ENCODE data around the gene CCL8.

The CCL8 gene

GRCh38 chr17:34341916-34342315 lies 22.7 kb downstream of the CCL8 start:
- no peak for DNase-seq (ENCODE audit: extremely low spot score)
- ChIA-PET CTCF (no interaction called here), POLR2A (no interaction called here)
- TF ChIP-seq FOXK2 (IDR thresholded peaks at IDR 0.05) (no peak), ZNF384 (IDR thresholded peaks at IDR 0.05) (no peak), LEF1 (IDR thresholded peaks at IDR 0.05; ENCODE audit: borderline replicate concordance) (no peak), CTBP1 (IDR thresholded peaks at IDR 0.05; ENCODE audit: borderline replicate concordance) (no peak), FOXA1 (IDR thresholded peaks at IDR 0.05) (no peak), L3MBTL2 (conservative IDR thresholded peaks at IDR 0.05) (no peak), ARNT (IDR thresholded peaks at IDR 0.05) (no peak), ELF4 (IDR thresholded peaks at IDR 0.05) (no peak), BHLHE40 (IDR thresholded peaks at IDR 0.05; ENCODE audit: borderline replicate concordance) (no peak), PKNOX1 (IDR thresholded peaks at IDR 0.05) (no peak), NFRKB (IDR thresholded peaks at IDR 0.05) (no peak), SP1 (IDR thresholded peaks at IDR 0.05) (no peak), HDGF (IDR thresholded peaks at IDR 0.05; ENCODE audit: borderline replicate concordance) (no peak), SUZ12 (IDR thresholded peaks at IDR 0.05) (no peak), TARDBP (IDR thresholded peaks at IDR 0.05) (no peak), FOXM1 (IDR thresholded peaks at IDR 0.05; ENCODE audit: borderline replicate concordance) (no peak)

GRCh38 chr17:34347063-34347462 lies 27.8 kb downstream of the CCL8 start:
- CTCF ChIA-PET = no interaction called here
- TF ChIP-seq TARDBP (IDR thresholded peaks at IDR 0.05) = no peak
- TF ChIP-seq FOXM1 (IDR thresholded peaks at IDR 0.05; ENCODE audit: borderline replicate concordance) = no peak
- no peak for TF ChIP-seq PKNOX1 (IDR thresholded peaks at IDR 0.05)
- TF ChIP-seq CTBP1 (IDR thresholded peaks at IDR 0.05; ENCODE audit: borderline replicate concordance) = no peak
- no peak for TF ChIP-seq FOXK2 (IDR thresholded peaks at IDR 0.05)
- no peak for TF ChIP-seq HDGF (IDR thresholded peaks at IDR 0.05; ENCODE audit: borderline replicate concordance)
- no peak for TF ChIP-seq SUZ12 (IDR thresholded peaks at IDR 0.05)
- TF ChIP-seq LEF1 (IDR thresholded peaks at IDR 0.05; ENCODE audit: borderline replicate concordance) = no peak
- TF ChIP-seq ELF4 (IDR thresholded peaks at IDR 0.05) = no peak
- no peak for TF ChIP-seq NFRKB (IDR thresholded peaks at IDR 0.05)
- TF ChIP-seq ZNF384 (IDR thresholded peaks at IDR 0.05) = no peak
- TF ChIP-seq L3MBTL2 (conservative IDR thresholded peaks at IDR 0.05) = no peak
- no peak for TF ChIP-seq ARNT (IDR thresholded peaks at IDR 0.05)
- no peak for TF ChIP-seq BHLHE40 (IDR thresholded peaks at IDR 0.05; ENCODE audit: borderline replicate concordance)
- TF ChIP-seq FOXA1 (IDR thresholded peaks at IDR 0.05) = no peak
- TF ChIP-seq SP1 (IDR thresholded peaks at IDR 0.05) = no peak
- POLR2A ChIA-PET = no interaction called here
- DNase-seq (ENCODE audit: extremely low spot score) = no peak

GRCh38 chr17:34349751-34350150 lies 30.5 kb downstream of the CCL8 start:
- CTCF ChIA-PET = interaction anchor here (1.8 kb wide), 1 partner anchor 12 kb away, joined by 4 read pairs; no protein-coding TSS in a partner anchor
- POLR2A ChIA-PET = no interaction called here
- TF ChIP-seq NFRKB (IDR thresholded peaks at IDR 0.05) (no peak), LEF1 (IDR thresholded peaks at IDR 0.05; ENCODE audit: borderline replicate concordance) (no peak), PKNOX1 (IDR thresholded peaks at IDR 0.05) (no peak), BHLHE40 (IDR thresholded peaks at IDR 0.05; ENCODE audit: borderline replicate concordance) (no peak), ZNF384 (IDR thresholded peaks at IDR 0.05) (no peak), SUZ12 (IDR thresholded peaks at IDR 0.05) (no peak), FOXK2 (IDR thresholded peaks at IDR 0.05) (no peak), TARDBP (IDR thresholded peaks at IDR 0.05) (no peak), L3MBTL2 (conservative IDR thresholded peaks at IDR 0.05) (no peak), HDGF (IDR thresholded peaks at IDR 0.05; ENCODE audit: borderline replicate concordance) (no peak), ARNT (IDR thresholded peaks at IDR 0.05) (no peak)
- no peak for DNase-seq (ENCODE audit: extremely low spot score)

- TF ChIP-seq FOXM1 (IDR thresholded peaks at IDR 0.05; ENCODE audit: borderline replicate concordance) = no peak
- no peak for TF ChIP-seq NFRKB (IDR thresholded peaks at IDR 0.05)
- TF ChIP-seq CTBP1 (IDR thresholded peaks at IDR 0.05; ENCODE audit: borderline replicate concordance) = no peak
- no peak for TF ChIP-seq TARDBP (IDR thresholded peaks at IDR 0.05)
- TF ChIP-seq FOXA1 (IDR thresholded peaks at IDR 0.05) = no peak
- TF ChIP-seq ZNF384 (IDR thresholded peaks at IDR 0.05) = no peak
- TF ChIP-seq ELF4 (IDR thresholded peaks at IDR 0.05) = no peak
- no peak for TF ChIP-seq BHLHE40 (IDR thresholded peaks at IDR 0.05; ENCODE audit: borderline replicate concordance)
- TF ChIP-seq FOXK2 (IDR thresholded peaks at IDR 0.05) = no peak
- no peak for TF ChIP-seq SUZ12 (IDR thresholded peaks at IDR 0.05)
- no peak for TF ChIP-seq L3MBTL2 (conservative IDR thresholded peaks at IDR 0.05)
- TF ChIP-seq PKNOX1 (IDR thresholded peaks at IDR 0.05) = no peak
- no peak for TF ChIP-seq ARNT (IDR thresholded peaks at IDR 0.05)
- TF ChIP-seq LEF1 (IDR thresholded peaks at IDR 0.05; ENCODE audit: borderline replicate concordance) = no peak
- no peak for TF ChIP-seq SP1 (IDR thresholded peaks at IDR 0.05)
- TF ChIP-seq HDGF (IDR thresholded peaks at IDR 0.05; ENCODE audit: borderline replicate concordance) = no peak
- ChIA-PET POLR2A (no interaction called here), CTCF (interaction anchor here (1.8 kb wide), 1 partner anchor 10 kb away, joined by 4 read pairs; no protein-coding TSS in a partner anchor)
- no peak for DNase-seq (ENCODE audit: extremely low spot score)
Measured at GRCh38 chr17:34351096-34351495, 31.9 kb downstream of the CCL8 start.

GRCh38 chr17:34352191-34352590 lies 33.0 kb downstream of the CCL8 start:
- no peak for DNase-seq (ENCODE audit: extremely low spot score)
- ChIA-PET POLR2A (no interaction called here), CTCF (no interaction called here)
- TF ChIP-seq BHLHE40 (IDR thresholded peaks at IDR 0.05; ENCODE audit: borderline replicate concordance) = no peak
- no peak for TF ChIP-seq L3MBTL2 (conservative IDR thresholded peaks at IDR 0.05)
- no peak for TF ChIP-seq CTBP1 (IDR thresholded peaks at IDR 0.05; ENCODE audit: borderline replicate concordance)
- no peak for TF ChIP-seq ZNF384 (IDR thresholded peaks at IDR 0.05)
- no peak for TF ChIP-seq ARNT (IDR thresholded peaks at IDR 0.05)
- no peak for TF ChIP-seq FOXM1 (IDR thresholded peaks at IDR 0.05; ENCODE audit: borderline replicate concordance)
- TF ChIP-seq SP1 (IDR thresholded peaks at IDR 0.05) = no peak
- TF ChIP-seq TARDBP (IDR thresholded peaks at IDR 0.05) = no peak
- TF ChIP-seq SUZ12 (IDR thresholded peaks at IDR 0.05) = no peak
- TF ChIP-seq PKNOX1 (IDR thresholded peaks at IDR 0.05) = no peak
- no peak for TF ChIP-seq FOXK2 (IDR thresholded peaks at IDR 0.05)
- TF ChIP-seq NFRKB (IDR thresholded peaks at IDR 0.05) = no peak
- no peak for TF ChIP-seq LEF1 (IDR thresholded peaks at IDR 0.05; ENCODE audit: borderline replicate concordance)
